ENCODE results near the gene CPOX. TPM values are rescaled to one million over a fixed set of nuclear protein-coding genes. Genes with fewer than 3 reads are reported as not detected.

CPOX gene
- total RNA-seq, 1 experiment from 2014 or later: 15.0 TPM

- DNase-seq (ENCODE audit: low read depth): no peak
- in situ Hi-C loops (cut with HindIII; ENCODE audit: low pct_unique_long_range_greater_than_20kb, low sequenced_read_pairs): loop anchor here (25.0 kb wide), 1 partner anchor 187 kb away; no protein-coding TSS in a partner anchor
Measured at GRCh38 chr3:98599647-98600411, 6.4 kb upstream of the CPOX start.

GRCh38 chr3:98598492-98598891 lies 5.1 kb upstream of the CPOX start:
- in situ Hi-C loops (cut with HindIII; ENCODE audit: low pct_unique_long_range_greater_than_20kb, low sequenced_read_pairs): no loop called here
- DNase-seq (ENCODE audit: low read depth): no peak

- in situ Hi-C loops (cut with HindIII; ENCODE audit: low pct_unique_long_range_greater_than_20kb, low sequenced_read_pairs): no loop called here
- no peak for DNase-seq (ENCODE audit: low read depth)
Measured at GRCh38 chr3:98596541-98597500, 3.4 kb upstream of the CPOX start.

GRCh38 chr3:98596087-98596486 lies 2.7 kb upstream of the CPOX start:
- no peak for DNase-seq (ENCODE audit: low read depth)
- in situ Hi-C loops (cut with HindIII; ENCODE audit: low pct_unique_long_range_greater_than_20kb, low sequenced_read_pairs): no loop called here

GRCh38 chr3:98594628-98595324 lies 1.4 kb upstream of the CPOX start:
- no peak for DNase-seq (ENCODE audit: low read depth)
- in situ Hi-C loops (cut with HindIII; ENCODE audit: low pct_unique_long_range_greater_than_20kb, low sequenced_read_pairs): no loop called here

- DNase-seq (ENCODE audit: low read depth): no peak
- in situ Hi-C loops (cut with HindIII; ENCODE audit: low pct_unique_long_range_greater_than_20kb, low sequenced_read_pairs): no loop called here
Measured at GRCh38 chr3:98592345-98592935, 971 bp downstream of the CPOX start.

GRCh38 chr3:98589331-98590036 lies 3.9 kb downstream of the CPOX start:
- no peak for DNase-seq (ENCODE audit: low read depth)
- in situ Hi-C loops (cut with HindIII; ENCODE audit: low pct_unique_long_range_greater_than_20kb, low sequenced_read_pairs): no loop called here

GRCh38 chr3:98588065-98588464 lies 5.3 kb downstream of the CPOX start:
- in situ Hi-C loops (cut with HindIII; ENCODE audit: low pct_unique_long_range_greater_than_20kb, low sequenced_read_pairs): no loop called here
- DNase-seq (ENCODE audit: low read depth): no peak

GRCh38 chr3:98587654-98588053 lies 5.8 kb downstream of the CPOX start:
- no peak for DNase-seq (ENCODE audit: low read depth)
- in situ Hi-C loops (cut with HindIII; ENCODE audit: low pct_unique_long_range_greater_than_20kb, low sequenced_read_pairs): no loop called here

GRCh38 chr3:98584547-98584946 lies 8.9 kb downstream of the CPOX start:
- no peak for DNase-seq (ENCODE audit: low read depth)
- in situ Hi-C loops (cut with HindIII; ENCODE audit: low pct_unique_long_range_greater_than_20kb, low sequenced_read_pairs): no loop called here

- in situ Hi-C loops (cut with HindIII; ENCODE audit: low pct_unique_long_range_greater_than_20kb, low sequenced_read_pairs): no loop called here
Measured at GRCh38 chr3:98583766-98584165, 9.6 kb downstream of the CPOX start.

GRCh38 chr3:98582042-98582441 lies 11.4 kb downstream of the CPOX start:
- in situ Hi-C loops (cut with HindIII; ENCODE audit: low pct_unique_long_range_greater_than_20kb, low sequenced_read_pairs): no loop called here
- DNase-seq (ENCODE audit: low read depth): no peak

More at GRCh38 chr3:98583766-98584165, 9.6 kb downstream of the CPOX start:
- no peak for DNase-seq (ENCODE audit: low read depth)

GRCh38 chr3:98581474-98581873 lies 11.9 kb downstream of the CPOX start:
- DNase-seq (ENCODE audit: low read depth): no peak
- in situ Hi-C loops (cut with HindIII; ENCODE audit: low pct_unique_long_range_greater_than_20kb, low sequenced_read_pairs): no loop called here

- in situ Hi-C loops (cut with HindIII; ENCODE audit: low pct_unique_long_range_greater_than_20kb, low sequenced_read_pairs): no loop called here
- DNase-seq (ENCODE audit: low read depth): no peak
Measured at GRCh38 chr3:98580401-98581386, 12.7 kb downstream of the CPOX start.

- DNase-seq (ENCODE audit: low read depth): no peak
- in situ Hi-C loops (cut with HindIII; ENCODE audit: low pct_unique_long_range_greater_than_20kb, low sequenced_read_pairs): no loop called here
Measured at GRCh38 chr3:98577178-98577895, 16.1 kb downstream of the CPOX start.

- DNase-seq (ENCODE audit: low read depth): no peak
- in situ Hi-C loops (cut with HindIII; ENCODE audit: low pct_unique_long_range_greater_than_20kb, low sequenced_read_pairs): no loop called here
Measured at GRCh38 chr3:98574132-98574531, 19.3 kb downstream of the CPOX start.
